ENCODE measurements around the gene RIMS4. TPM values are rescaled to one million over a fixed set of nuclear protein-coding genes. Genes with fewer than 3 reads are reported as not detected.

Gene RIMS4
- total and polyA plus RNA-seq, 2 of the 8 experiments (the other 6 are each of a cell fraction or from before 2014, with no cell fraction given), result 13.3 to 44.2 TPM

DNA sequence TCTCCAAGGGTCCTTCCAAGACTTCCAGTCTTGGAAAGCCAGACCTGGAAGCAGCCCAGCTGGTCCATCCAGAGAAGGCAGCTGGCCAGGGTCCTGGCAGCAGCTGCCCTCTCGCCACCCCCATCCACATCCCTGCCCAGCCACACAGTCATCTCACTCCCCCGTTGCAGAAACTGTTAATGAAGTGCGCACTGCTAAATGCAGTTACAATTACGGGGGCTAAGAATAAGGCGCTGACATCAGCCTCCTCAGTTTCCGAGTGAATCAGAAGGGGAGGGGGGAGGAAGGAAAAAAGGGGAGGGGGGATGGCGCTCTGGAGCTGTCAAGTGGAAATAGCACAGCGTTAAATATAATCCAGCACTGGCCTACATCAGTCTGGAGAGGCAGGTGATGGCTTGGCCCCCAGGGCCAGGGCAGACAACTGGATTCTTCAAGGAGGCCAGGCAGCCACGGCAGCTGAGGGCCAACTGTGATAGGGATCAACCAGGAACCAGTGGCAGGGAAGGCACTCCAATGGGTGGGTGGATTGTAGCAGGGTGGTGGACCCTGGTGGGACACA lies 6.9 kb downstream of the RIMS4 start (continued):
- TF ChIP-seq TAF1 (IDR thresholded peaks at IDR 0.05; ENCODE audit: low read depth, low read length) (no peak), SIX5 (IDR thresholded peaks at IDR 0.05; ENCODE audit: low read depth, low read length) (no peak), CREB1 (IDR thresholded peaks at IDR 0.05) (no peak), TEAD4 (IDR thresholded peaks at IDR 0.05; ENCODE audit: low read depth, low read length) (no peak), SRF (IDR thresholded peaks at IDR 0.05; ENCODE audit: low read depth, low read length) (no peak), BCL11A (IDR thresholded peaks at IDR 0.05; ENCODE audit: low read depth in 2 of 2, low read length in 2 of 2) (no peak)

Data from H1 (cell line).